Sigmoid colon (tissue), 4 donors: ENCODE results near the gene METAP1.

Source experiments
- CTCF ChIP-seq, 4 experiments: fragments of 450-650 bp in 3 of 4; fragments of 200-600 bp in 1 of 4; IDR thresholded peaks; one replicate each; pipeline ENCODE4 v1.5.1; 2016 to 2019; ENCODE audit warnings: antibody characterized with exemption in 4 of 4, mild to moderate bottlenecking in 3 of 4, moderate library complexity in 2 of 4
- EP300 ChIP-seq, 4 donors: sonication (generic); formaldehyde crosslinking; IDR thresholded peaks; one replicate each; pipeline ENCODE4 v1.6.1; 2017; ENCODE audit warnings: antibody characterized with exemption in 4 of 4
- POLR2A ChIP-seq, 2 donors: fragments of 450-650 bp; IDR thresholded peaks; one replicate each; pipeline ENCODE4 v1.6.1; 2016; ENCODE audit warnings: antibody characterized with exemption in 2 of 2, mild to moderate bottlenecking in 2 of 2, moderate library complexity in 2 of 2
- POLR2AphosphoS5 ChIP-seq, 4 donors: sonication (generic); formaldehyde crosslinking; IDR thresholded peaks; one replicate each; pipeline ENCODE4 v1.6.1; 2017; ENCODE audit warnings: antibody characterized with exemption in 4 of 4

GRCh38 chr4:98950925-98951324, 44.6 kb upstream of the METAP1 start:
- TF ChIP-seq CTCF (IDR thresholded peaks at IDR 0.05) (no peak), POLR2A (IDR thresholded peaks at IDR 0.05) (no peak), EP300 (IDR thresholded peaks at IDR 0.05) (no peak), POLR2AphosphoS5 (IDR thresholded peaks at IDR 0.05) (no peak)
